SK-N-SH treated with all-trans-retinoic acid at 6 μM for 48 hours (cell line): ENCODE measurements around the gene SPN.
A peak's percentile ranks its signal among the peaks of the same experiment; 100 is the strongest.

Experiments
- ATAC-seq: fragments of 200-7000 bp; cut with Tn5 transposase; 3 replicates; pipeline ENCODE4 v1.9.1; 2020; ENCODE audit warnings: mild to moderate bottlenecking, moderate library complexity
- ARNTL ChIP-seq: fragments of 450-650 bp; formaldehyde crosslinking; IDR thresholded peaks from 2 replicates; pipeline ENCODE4 v1.5.0; 2020; ENCODE audit warnings: low read depth, mild to moderate bottlenecking, moderate library complexity, borderline replicate concordance
- BACH2 ChIP-seq: fragments of 250-450 bp; sonication (Bioruptor Pico); IDR thresholded peaks from 2 replicates; pipeline ENCODE4 v1.9.0; 2021; ENCODE audit warnings: mild to moderate bottlenecking, borderline replicate concordance
- CREB5 ChIP-seq: fragments of 250-450 bp; sonication (Bioruptor Pico); IDR thresholded peaks from 2 replicates; pipeline ENCODE4 v1.5.1; 2020; ENCODE audit warnings: low read depth, mild to moderate bottlenecking, moderate library complexity
- CSDC2 ChIP-seq: fragments of 250-450 bp; sonication (Bioruptor Pico); IDR thresholded peaks from 2 replicates; pipeline ENCODE4 v1.5.0; 2020; ENCODE audit warnings: mild to moderate bottlenecking, moderate library complexity
- CSRNP3 ChIP-seq: fragments of 250-450 bp; sonication (Bioruptor Pico); IDR thresholded peaks from 2 replicates; pipeline ENCODE4 v1.5.1; 2021; ENCODE audit warnings: mild to moderate bottlenecking, moderate library complexity
- ESRRG ChIP-seq: fragments of 250-450 bp; sonication (Bioruptor Pico); IDR thresholded peaks from 2 replicates; pipeline ENCODE4 v1.6.1; 2021; ENCODE audit warnings: mild to moderate bottlenecking
- GLIS3 ChIP-seq: fragments of 250-450 bp; sonication (Bioruptor Pico); IDR thresholded peaks from 2 replicates; pipeline ENCODE4 v1.5.0; 2020; ENCODE audit warnings: mild to moderate bottlenecking, moderate library complexity
- ISL1 ChIP-seq: fragments of 250-450 bp; sonication (Bioruptor Pico); IDR thresholded peaks from 2 replicates; pipeline ENCODE4 v2.1.2; 2022; ENCODE audit warnings: mild to moderate bottlenecking, moderate library complexity
- OSR1 ChIP-seq: fragments of 250-450 bp; sonication (Bioruptor Pico); IDR thresholded peaks from 2 replicates; pipeline ENCODE4 v1.8.0; 2022; ENCODE audit warnings: moderate library complexity, mild to moderate bottlenecking, inconsistent platforms
- PATZ1 ChIP-seq: fragments of 250-450 bp; sonication (Bioruptor Pico); IDR thresholded peaks from 2 replicates; pipeline ENCODE4 v1.8.0; 2020; ENCODE audit warnings: mild to moderate bottlenecking, moderate library complexity, borderline replicate concordance
- PPARA ChIP-seq: fragments of 250-450 bp; sonication (Bioruptor Pico); IDR thresholded peaks from 2 replicates; pipeline ENCODE4 v1.5.0; 2020; ENCODE audit warnings: mild to moderate bottlenecking, borderline replicate concordance
- SNAI2 ChIP-seq: fragments of 250-450 bp; sonication (Bioruptor Pico); IDR thresholded peaks from 2 replicates; pipeline ENCODE4 v1.5.0; 2020; ENCODE audit warnings: mild to moderate bottlenecking, moderate library complexity
- TCF4 ChIP-seq: fragments of 250-450 bp; sonication (Bioruptor Pico); IDR thresholded peaks from 2 replicates; pipeline ENCODE4 v1.8.0; 2021; ENCODE audit warnings: mild to moderate bottlenecking, moderate library complexity, borderline replicate concordance
- TOX ChIP-seq: fragments of 250-450 bp; sonication (Bioruptor Pico); IDR thresholded peaks from 2 replicates; pipeline ENCODE4 v1.8.0; 2021; ENCODE audit warnings: mild to moderate bottlenecking, moderate library complexity, borderline replicate concordance
- TSHZ2 ChIP-seq: fragments of 250-450 bp; sonication (Bioruptor Pico); IDR thresholded peaks from 2 replicates; pipeline ENCODE4 v1.5.0; 2020; ENCODE audit warnings: mild to moderate bottlenecking, moderate library complexity
- ZC3H10 ChIP-seq: fragments of 250-450 bp; sonication (Bioruptor Pico); IDR thresholded peaks from 2 replicates; pipeline ENCODE4 v1.5.1; 2021; ENCODE audit warnings: mild to moderate bottlenecking, moderate library complexity
- ZFP3 ChIP-seq: fragments of 250-450 bp; sonication (Bioruptor Pico); IDR thresholded peaks from 2 replicates; pipeline ENCODE4 v1.5.0; 2020; ENCODE audit warnings: mild to moderate bottlenecking, moderate library complexity
- ZFP30 ChIP-seq: fragments of 450-650 bp; formaldehyde crosslinking; IDR thresholded peaks from 2 replicates; pipeline ENCODE4 v1.5.0; 2022; ENCODE audit warnings: mild to moderate bottlenecking, moderate library complexity
- ZNF565 ChIP-seq: fragments of 450-650 bp; formaldehyde crosslinking; conservative IDR thresholded peaks from 2 replicates; pipeline ENCODE4 v1.5.0; 2020; ENCODE audit warnings: low read depth, mild to moderate bottlenecking, moderate library complexity
- ZNF70 ChIP-seq: fragments of 450-650 bp; formaldehyde crosslinking; IDR thresholded peaks from 2 replicates; pipeline ENCODE4 v1.5.0; 2020; ENCODE audit warnings: mild to moderate bottlenecking, moderate library complexity

The SPN gene

GRCh38 chr16:29674188-29674587 lies 11.1 kb downstream of the SPN start (continued):
- no peak for TF ChIP-seq TSHZ2 (CRISPR knock-in tag)
- TF ChIP-seq, all 23 proteins: peak for 0

GRCh38 chr16:29675811-29676643 lies 13.0 kb downstream of the SPN start:
- TF ChIP-seq BACH2 (CRISPR knock-in tag), result no peak
- no peak for TF ChIP-seq OSR1 (CRISPR knock-in tag)
- TF ChIP-seq PPARA (CRISPR knock-in tag), result no peak
- no peak for TF ChIP-seq ZNF70 (CRISPR knock-in tag)
- no peak for TF ChIP-seq ZC3H10 (CRISPR knock-in tag)
- TF ChIP-seq ARNTL, result no peak
- no peak for TF ChIP-seq PATZ1 (CRISPR knock-in tag)
- TF ChIP-seq ISL1 (CRISPR knock-in tag), result no peak
- no peak for TF ChIP-seq ZFP30 (CRISPR knock-in tag)
- no peak for TF ChIP-seq ZNF565
- no peak for TF ChIP-seq TSHZ2 (CRISPR knock-in tag)
- no peak for TF ChIP-seq CSRNP3 (CRISPR knock-in tag)
- TF ChIP-seq GLIS3 (CRISPR knock-in tag), result no peak
- no peak for TF ChIP-seq TOX
- TF ChIP-seq TCF4 (CRISPR knock-in tag), result no peak
- TF ChIP-seq SNAI2 (CRISPR knock-in tag), result no peak
- TF ChIP-seq CREB5, result no peak
- no peak for TF ChIP-seq ESRRG (CRISPR knock-in tag)
- no peak for TF ChIP-seq ZFP3 (CRISPR knock-in tag)
- no peak for TF ChIP-seq CSDC2
- ATAC-seq, result peak; percentile 79
